Measurements from ENCODE around the gene SPPL2B. TPM values are rescaled to one million over a fixed set of nuclear protein-coding genes. Genes with fewer than 3 reads are reported as not detected.

Gene SPPL2B
- total and polyA plus RNA-seq, 10 donors = 40.5 to 111 (median 78.1) TPM

GRCh38 chr19:2399582-2399981, 71.1 kb downstream of the SPPL2B start:
- TF ChIP-seq POLR2AphosphoS5 (IDR thresholded peaks at IDR 0.05) = no peak
- TF ChIP-seq CTCF (IDR thresholded peaks at IDR 0.05 in 8 of 11, conservative IDR thresholded peaks at IDR 0.05 in 3 of 11) = no peak
- no peak for TF ChIP-seq POLR2A (IDR thresholded peaks at IDR 0.05)
- no peaks in the 10 kb centered on the region for H3K36me3 ChIP-seq
- WGBS, 5 donors = 94 to 99% (median 96%) methylated on average over 4 of the region's 4 CpGs
- H3K27ac ChIP-seq = no peak overlapping the region
- H3K9me3 ChIP-seq = no peaks in the 10 kb centered on the region
- H3K4me3 ChIP-seq = no peak overlapping the region
- H3K27me3 ChIP-seq (replicated peaks in 1 of 7) = no peaks in the 10 kb centered on the region
- H3K4me1 ChIP-seq = peaks cover 0 to 9% (median 4%) of the 10 kb centered on the region in 6 donors
- DNase-seq = no peak
- intact Hi-C loops (cut with DNase I; ENCODE audit: low total_unique reads) = no loop called here

Other genes with a start within 250 kb of the SPPL2B start
- gene MOB3A, start 232.4 kb upstream of the SPPL2B start, total RNA-seq = 100 to 1,000 TPM in 5 of 7 donors, 10 to 100 TPM in 2; 80.8 to 161 (median 124) TPM
- gene MOB3A, start 232.4 kb upstream of the SPPL2B start, polyA plus RNA-seq = 10 to 100 TPM; 24.2 to 48.7 (median 37.6) TPM
- 1 to 10 TPM; 1.9 to 5.8 (median 3.7) TPM for gene IZUMO4, start 231.8 kb upstream of the SPPL2B start, total RNA-seq
- gene IZUMO4, start 231.8 kb upstream of the SPPL2B start, polyA plus RNA-seq = 10 to 100 TPM; 13.6 to 25.9 (median 16.7) TPM
- gene AP3D1, start 177.1 kb upstream of the SPPL2B start, total RNA-seq = 100 to 1,000 TPM in 4 of 7 donors, 10 to 100 TPM in 3; 89.3 to 112 (median 100) TPM
- gene AP3D1, start 177.1 kb upstream of the SPPL2B start, polyA plus RNA-seq = 10 to 100 TPM; 32.8 to 80.1 (median 43.2) TPM
- 10 to 100 TPM; 19.5 to 53.2 (median 36.4) TPM for gene DOT1L, start 164.8 kb upstream of the SPPL2B start, total RNA-seq
- 10 to 100 TPM in 1 of 3 donors, 1 to 10 TPM in 2; 3.9 to 20.8 (median 7.5) TPM for gene DOT1L, start 164.8 kb upstream of the SPPL2B start, polyA plus RNA-seq
- 10 to 100 TPM; 37.7 to 66.6 (median 45.6) TPM for gene PLEKHJ1, start 92.4 kb upstream of the SPPL2B start, total RNA-seq
- 100 to 1,000 TPM in 1 of 3 donors, 10 to 100 TPM in 2; 78.5 to 117 (median 91.8) TPM for gene PLEKHJ1, start 92.4 kb upstream of the SPPL2B start, polyA plus RNA-seq
- 10 to 100 TPM; 28.5 to 79.7 (median 66.6) TPM for gene SF3A2, start 91.9 kb upstream of the SPPL2B start, total RNA-seq
- gene SF3A2, start 91.9 kb upstream of the SPPL2B start, polyA plus RNA-seq = 10 to 100 TPM; 35.1 to 50.4 (median 37.7) TPM
- gene AMH, start 79.4 kb upstream of the SPPL2B start, total RNA-seq = 1 to 10 TPM in 4 of 7 donors, under 1 TPM in 3; 0.79 to 5.7 (median 2.1) TPM
- 1 to 10 TPM in 1 of 3 donors, under 1 TPM in 2; 0.20 to 1.2 (median 0.58) TPM for gene AMH, start 79.4 kb upstream of the SPPL2B start, polyA plus RNA-seq
- gene JSRP1, start 72.3 kb upstream of the SPPL2B start, total RNA-seq = 1 to 10 TPM; 1.2 to 4.8 (median 3.4) TPM
- 1 to 10 TPM; 1.2 to 3.0 (median 2.8) TPM for gene JSRP1, start 72.3 kb upstream of the SPPL2B start, polyA plus RNA-seq
- gene PEAK3, start 46.5 kb upstream of the SPPL2B start, total RNA-seq = 10 to 100 TPM in 2 of 7 donors, 1 to 10 TPM in 5; 5.7 to 17.4 (median 6.8) TPM
- under 1 TPM; 0.30 to 0.93 (median 0.50) TPM for gene PEAK3, start 46.5 kb upstream of the SPPL2B start, polyA plus RNA-seq
- 1 to 10 TPM in 2 of 7 donors, under 1 TPM in 5; 0.26 to 2.6 (median 0.70) TPM for gene LINGO3, start 20.5 kb upstream of the SPPL2B start, total RNA-seq
- gene LINGO3, start 20.5 kb upstream of the SPPL2B start, polyA plus RNA-seq = 1 to 10 TPM in 1 of 3 donors, under 1 TPM in 2; 0.43 to 1.2 (median 0.82) TPM
- gene LSM7, start 98 bp upstream of the SPPL2B start, total RNA-seq = 100 to 1,000 TPM in 3 of 7 donors, 10 to 100 TPM in 4; 60.7 to 131 (median 82.8) TPM
- gene LSM7, start 98 bp upstream of the SPPL2B start, polyA plus RNA-seq = 100 to 1,000 TPM; 435 to 524 (median 459) TPM
- 1 to 10 TPM; 1.3 to 4.0 (median 2.9) TPM for gene TMPRSS9, start 31.6 kb downstream of the SPPL2B start, total RNA-seq
- 1 to 10 TPM in 2 of 3 donors, under 1 TPM in 1; 0.70 to 4.3 (median 1.1) TPM for gene TMPRSS9, start 31.6 kb downstream of the SPPL2B start, polyA plus RNA-seq
- gene TIMM13, start 98.9 kb downstream of the SPPL2B start, total RNA-seq = 10 to 100 TPM; 21.1 to 59.3 (median 44.2) TPM
- gene TIMM13, start 98.9 kb downstream of the SPPL2B start, polyA plus RNA-seq = 10 to 100 TPM; 39.5 to 87.5 (median 84.1) TPM
- 10 to 100 TPM; 15.5 to 26.0 (median 21.6) TPM for gene LMNB2, start 128.3 kb downstream of the SPPL2B start, total RNA-seq
- 10 to 100 TPM in 1 of 3 donors, 1 to 10 TPM in 2; 4.9 to 21.7 (median 8.9) TPM for gene LMNB2, start 128.3 kb downstream of the SPPL2B start, polyA plus RNA-seq
- 100 to 1,000 TPM in 1 of 7 donors, 10 to 100 TPM in 6; 57.4 to 114 (median 77.4) TPM for gene GADD45B, start 147.4 kb downstream of the SPPL2B start, total RNA-seq
- gene GADD45B, start 147.4 kb downstream of the SPPL2B start, polyA plus RNA-seq = 10 to 100 TPM; 40.6 to 76.9 (median 43.3) TPM